Lower lobe of right lung (tissue), 2 donors: ENCODE measurements around the gene PPFIA1. TPM values are rescaled to one million over a fixed set of nuclear protein-coding genes. Genes with fewer than 3 reads are reported as not detected.

Experiments used
- ATAC-seq, 2 donors: fragments of 200-7000 bp; cut with Tn5 transposase; one replicate each; pipeline ENCODE4 v1.9.1; 2020 to 2022; ENCODE audit warnings: mild to moderate bottlenecking in 2 of 2, moderate library complexity in 2 of 2
- DNase-seq: peaks from one replicate; pipeline ENCODE4 v3.0.0-alpha.2; 2020
- H3K27ac ChIP-seq: fragments of 200-600 bp; one replicate; pipeline ENCODE4 v1.8.0; 2022
- H3K27me3 ChIP-seq: fragments of 200-600 bp; one replicate; pipeline ENCODE4 v1.8.0; 2022; ENCODE audit warnings: low read depth
- H3K36me3 ChIP-seq: fragments of 200-600 bp; one replicate; pipeline ENCODE4 v1.8.0; 2022; ENCODE audit warnings: mild to moderate bottlenecking
- H3K4me1 ChIP-seq: fragments of 200-600 bp; one replicate; pipeline ENCODE4 v1.8.0; 2022
- H3K4me3 ChIP-seq: fragments of 200-600 bp; one replicate; pipeline ENCODE4 v1.8.0; 2022; ENCODE audit warnings: mild to moderate bottlenecking
- H3K9me3 ChIP-seq: fragments of 200-600 bp; one replicate; pipeline ENCODE4 v1.8.0; 2022
- CTCF ChIP-seq: fragments of 200-600 bp; IDR thresholded peaks from one replicate; pipeline ENCODE4 v1.8.0; 2022; ENCODE audit warnings: antibody characterized with exemption, mild to moderate bottlenecking
- intact Hi-C: fragments of 100-400 bp; cut with DNase I; formaldehyde crosslinking; loops from one replicate; pipeline ENCODE4 v1.11.0; 2022
- total RNA-seq: library from RNA; stranded (reverse); fragmentation: NEBNext Ultra II Directional; extraction: Animal tissue kit (Norgen Biotek cat#: 25700); gene quantifications from one replicate; pipeline ENCODE4 v1.2.1, GENCODE V29; 2021
- donor health status: DM: no; HTN: yes; CAD: no; lungs with severe emphysema.

Gene PPFIA1
- total RNA-seq, 1 donor from 2014 or later, result 81.0 TPM

- no peak overlapping the region for H3K27ac ChIP-seq
- DNase-seq, result no peak
- intact Hi-C loops, result no loop called here
- peaks cover 49% of the 10 kb centered on the region for H3K36me3 ChIP-seq
- H3K9me3 ChIP-seq, result no peaks in the 10 kb centered on the region
- H3K27me3 ChIP-seq, result no peaks in the 10 kb centered on the region
- no peak for ATAC-seq
- no peak overlapping the region for H3K4me3 ChIP-seq
- peaks cover 12% of the 10 kb centered on the region for H3K4me1 ChIP-seq
- TF ChIP-seq CTCF, result no peak
Observed at GRCh38 chr11:70298243-70298915, 27.9 kb downstream of the PPFIA1 start.

GRCh38 chr11:70299636-70300035, 29.1 kb downstream of the PPFIA1 start:
- no peak for TF ChIP-seq CTCF
- H3K4me1 ChIP-seq, result peaks cover 12% of the 10 kb centered on the region
- no peaks in the 10 kb centered on the region for H3K27me3 ChIP-seq
- intact Hi-C loops, result no loop called here
- no peaks in the 10 kb centered on the region for H3K9me3 ChIP-seq
- no peak overlapping the region for H3K4me3 ChIP-seq
- H3K27ac ChIP-seq, result no peak overlapping the region
- ATAC-seq (no peak), DNase-seq (no peak)
- H3K36me3 ChIP-seq, result peaks cover 41% of the 10 kb centered on the region

GRCh38 chr11:70301191-70301590, 30.7 kb downstream of the PPFIA1 start:
- Histone ChIP-seq H3K27me3 (no peaks in the 10 kb centered on the region), H3K9me3 (no peaks in the 10 kb centered on the region), H3K27ac (no peak overlapping the region), H3K4me3 (no peak overlapping the region), H3K4me1 (peaks cover 12% of the 10 kb centered on the region), H3K36me3 (peaks cover 41% of the 10 kb centered on the region)
- ATAC-seq (no peak), DNase-seq (no peak)
- intact Hi-C loops, result no loop called here
- no peak for TF ChIP-seq CTCF

GRCh38 chr11:70301721-70302418, 31.4 kb downstream of the PPFIA1 start:
- TF ChIP-seq CTCF, result no peak
- DNase-seq (no peak), ATAC-seq (no peak)
- no peak overlapping the region for H3K4me3 ChIP-seq
- H3K27me3 ChIP-seq, result no peaks in the 10 kb centered on the region
- H3K36me3 ChIP-seq, result peaks cover 41% of the 10 kb centered on the region
- H3K9me3 ChIP-seq, result no peaks in the 10 kb centered on the region
- H3K4me1 ChIP-seq, result peaks cover 12% of the 10 kb centered on the region
- intact Hi-C loops, result no loop called here
- H3K27ac ChIP-seq, result no peak overlapping the region

GRCh38 chr11:70302419-70302752, 31.9 kb downstream of the PPFIA1 start:
- TF ChIP-seq CTCF, result no peak
- H3K27me3 ChIP-seq, result no peaks in the 10 kb centered on the region
- H3K9me3 ChIP-seq, result no peaks in the 10 kb centered on the region
- no peak for ATAC-seq
- intact Hi-C loops, result no loop called here
- no peak overlapping the region for H3K4me3 ChIP-seq
- peaks cover 35% of the 10 kb centered on the region for H3K36me3 ChIP-seq
- H3K4me1 ChIP-seq, result peaks cover 12% of the 10 kb centered on the region
- DNase-seq, result no peak
- H3K27ac ChIP-seq, result no peak overlapping the region
